ENCODE results near the gene FRG2C.
"Not testable (repeated sequence)": the region's sequence is repeated elsewhere in the genome, so short reads cannot be mapped to it uniquely, and the experiment has no call there.

FRG2C gene

DNA sequence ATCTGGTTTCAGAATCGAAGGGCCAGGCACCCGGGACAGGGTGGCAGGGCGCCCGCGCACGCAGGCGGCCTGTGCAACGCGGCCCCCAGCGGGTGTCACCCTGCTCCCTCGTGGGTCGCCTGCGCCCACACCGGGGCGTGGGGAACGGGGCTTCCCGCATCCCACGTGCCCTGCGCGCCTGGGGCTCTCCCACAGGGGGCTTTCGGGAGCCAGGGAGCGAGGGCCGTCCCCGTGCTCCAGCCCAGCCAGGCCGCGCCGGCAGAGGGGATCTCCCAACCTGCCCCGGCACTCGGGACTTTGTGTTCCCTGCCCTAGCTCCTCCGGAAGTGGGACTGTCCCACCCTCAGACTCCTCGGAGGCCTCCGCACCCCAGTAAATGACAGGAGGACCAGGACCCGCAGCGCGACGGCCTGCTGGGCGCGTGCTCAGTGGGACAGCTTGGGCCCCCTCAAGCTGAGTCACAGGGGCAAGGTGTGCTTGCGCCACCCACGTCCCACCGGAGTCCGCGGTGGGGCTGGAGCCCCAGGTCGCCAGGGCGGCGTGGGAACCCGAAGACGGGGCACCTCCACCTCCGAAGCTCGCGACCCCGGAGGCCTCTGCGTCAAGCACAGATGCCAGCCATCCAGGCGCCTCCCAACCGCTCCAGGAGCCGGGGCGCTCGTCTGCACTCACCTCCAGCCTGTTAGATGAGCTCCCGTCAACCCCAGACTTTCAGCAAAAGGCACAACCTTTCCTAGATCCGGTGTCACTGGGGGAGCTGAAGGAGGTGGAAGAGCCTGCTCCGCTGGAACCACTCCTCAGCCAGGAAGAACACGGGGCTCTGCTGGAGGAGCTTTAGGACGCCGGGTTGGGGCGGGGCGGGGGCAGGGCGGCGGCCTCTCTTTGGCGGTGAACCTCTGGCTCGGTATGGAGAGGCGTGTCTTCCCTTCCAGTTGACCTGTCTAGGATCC is 5.5 kb downstream of the FRG2C start:
- DNase-seq (ENCODE audit: low spot score) = not testable (repeated sequence)

- DNase-seq (ENCODE audit: low spot score) = not testable (repeated sequence)
Observed at GRCh38 chr3:75670298-75671286, 6.5 kb downstream of the FRG2C start.

GRCh38 chr3:75671287-75672139 is 7.4 kb downstream of the FRG2C start:
- DNase-seq (ENCODE audit: low spot score) = not testable (repeated sequence)

DNA sequence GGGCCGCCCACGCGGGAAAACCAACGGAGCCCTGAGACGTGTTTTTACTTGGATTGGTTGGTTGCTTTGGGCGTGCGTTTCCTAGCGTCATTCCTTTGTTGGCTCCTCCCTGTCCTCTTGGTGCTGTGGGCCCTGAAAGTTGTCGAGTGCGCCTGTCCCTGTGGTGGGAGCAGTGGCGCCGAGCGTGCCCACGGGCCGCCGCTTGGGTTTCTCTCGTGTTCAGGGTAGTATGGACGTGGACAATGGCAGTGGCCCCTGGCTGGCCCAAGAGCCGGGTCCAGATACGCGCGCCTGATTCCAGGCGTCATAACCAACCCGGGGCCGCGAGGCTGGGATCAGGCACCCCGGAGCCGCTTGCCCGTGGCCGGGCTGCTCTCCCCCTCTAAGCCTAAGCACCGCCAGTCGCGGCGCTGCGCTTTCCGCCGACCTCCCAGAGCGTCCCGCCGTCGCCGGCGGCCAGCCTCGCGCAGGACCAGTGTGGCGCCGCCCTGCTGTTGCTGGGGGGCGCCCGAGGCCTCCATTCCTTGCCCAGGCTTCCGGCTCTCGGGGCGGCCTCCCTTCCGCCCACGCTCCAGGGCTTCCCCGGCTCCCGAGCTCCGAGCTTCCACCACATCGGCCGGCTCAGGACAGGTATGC is 8.1 kb downstream of the FRG2C start:
- DNase-seq (ENCODE audit: low spot score) = not testable (repeated sequence)

- not testable (repeated sequence) for DNase-seq (ENCODE audit: low spot score)
Observed at GRCh38 chr3:75683965-75684364, 19.8 kb downstream of the FRG2C start.

- no peak for DNase-seq (ENCODE audit: low spot score)
Observed at GRCh38 chr3:75687323-75687722, 23.2 kb downstream of the FRG2C start.

- DNase-seq (ENCODE audit: low spot score) = no peak
Observed at GRCh38 chr3:75692061-75692460, 27.9 kb downstream of the FRG2C start.

Measured in LoVo (cell line).